Activated CD4-positive, alpha-beta T cell treated with anti-CD3 and anti-CD28 coated beads for 36 hours (primary cell): ENCODE data around the gene TSPAN9. TPM values are rescaled to one million over a fixed set of nuclear protein-coding genes. Genes with fewer than 3 reads are reported as not detected.
A peak's percentile ranks its signal among the peaks of the same experiment; 100 is the strongest.

Source experiments
- ATAC-seq: fragments of 200-7000 bp; cut with Tn5 transposase; one replicate; pipeline ENCODE4 v1.10.0; 2021; ENCODE audit warnings: mild to moderate bottlenecking, moderate library complexity
- CTCF ChIA-PET: fragments of 350-600 bp; sonication (Branson Sonifier 250); formaldehyde crosslinking; loops from one replicate; lab custom pipeline; 2021; ENCODE audit warnings: antibody characterized with exemption; lab: Charles Lee
- POLR2A ChIA-PET: fragments of 350-600 bp; sonication (Branson Sonifier 250); formaldehyde crosslinking; loops from one replicate; lab custom pipeline; 2021; ENCODE audit warnings: antibody characterized with exemption, inconsistent platforms; lab: Charles Lee
- DNase-seq: peaks from one replicate; pipeline ENCODE4 v3.0.0-alpha.2; 2020
- H3K27ac Mint-ChIP-seq: one replicate; pipeline ENCODE4 v1.8.0; 2021; ENCODE audit warnings: mixed read lengths
- H3K27me3 Mint-ChIP-seq: one replicate; pipeline ENCODE4 v1.8.0; 2021; ENCODE audit warnings: mixed read lengths
- H3K36me3 Mint-ChIP-seq: one replicate; pipeline ENCODE4 v1.8.0; 2021; ENCODE audit warnings: low read depth, mixed read lengths
- H3K4me1 Mint-ChIP-seq: one replicate; pipeline ENCODE4 v1.8.0; 2021; ENCODE audit warnings: mixed read lengths
- H3K4me3 Mint-ChIP-seq: one replicate; pipeline ENCODE4 v1.8.0; 2021; ENCODE audit warnings: mild to moderate bottlenecking, moderate library complexity, mixed read lengths
- H3K9me3 Mint-ChIP-seq: one replicate; pipeline ENCODE4 v1.8.0; 2021; ENCODE audit warnings: low read depth, mixed read lengths
- intact Hi-C, 2 experiments: fragments of 100-400 bp; cut with DNase I in 1 of 2; cut with micrococcal nuclease in 1 of 2; formaldehyde crosslinking; loops; one replicate each; pipeline versions ENCODE4 v1.14.2 to v1.15.1; 2022 to 2024; cut with DNase I, micrococcal nuclease
- total RNA-seq, 2 experiments: library from RNA; stranded (reverse); gene quantifications; one replicate each; pipeline ENCODE4 v1.2.3, GENCODE V29; 2021

TSPAN9 gene
- total RNA-seq, 2 experiments from 2014 or later: 0.82 to 1.3 TPM

DNA sequence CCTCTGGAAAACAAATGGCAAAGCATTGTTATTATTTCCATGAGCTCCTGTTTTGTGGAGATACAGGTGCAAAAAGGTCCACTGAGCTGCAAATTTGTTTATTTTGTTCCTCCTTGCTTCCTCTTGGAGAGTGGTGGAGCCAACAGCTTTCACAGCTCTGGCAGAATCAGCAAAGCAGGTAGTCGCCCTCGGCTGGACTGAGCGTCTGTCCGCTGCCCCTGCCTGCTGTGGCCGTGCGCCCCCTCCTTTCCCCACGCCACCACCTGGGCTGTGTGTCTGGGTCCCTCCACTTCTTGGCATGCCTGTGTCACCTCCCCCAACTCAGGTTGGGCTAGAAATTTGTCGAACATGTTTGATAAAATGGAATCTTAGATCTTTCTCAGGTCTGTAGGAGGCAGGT is 188.2 kb downstream of the TSPAN9 start:
- H3K36me3 Mint-ChIP-seq: no peaks in the 10 kb centered on the region
- intact Hi-C loops: no loop called here
- no peaks in the 10 kb centered on the region for H3K4me1 Mint-ChIP-seq
- no peaks in the 10 kb centered on the region for H3K9me3 Mint-ChIP-seq
- POLR2A ChIA-PET: no interaction called here
- CTCF ChIA-PET: interaction anchor here (2.0 kb wide), 1 partner anchor 10 kb away, joined by 14 read pairs; no protein-coding TSS in a partner anchor
- peaks cover 2% of the 10 kb centered on the region for H3K27me3 Mint-ChIP-seq
- no peak overlapping the region for H3K4me3 Mint-ChIP-seq
- ATAC-seq (no peak), DNase-seq (no peak)
- H3K27ac Mint-ChIP-seq: no peak overlapping the region

DNA sequence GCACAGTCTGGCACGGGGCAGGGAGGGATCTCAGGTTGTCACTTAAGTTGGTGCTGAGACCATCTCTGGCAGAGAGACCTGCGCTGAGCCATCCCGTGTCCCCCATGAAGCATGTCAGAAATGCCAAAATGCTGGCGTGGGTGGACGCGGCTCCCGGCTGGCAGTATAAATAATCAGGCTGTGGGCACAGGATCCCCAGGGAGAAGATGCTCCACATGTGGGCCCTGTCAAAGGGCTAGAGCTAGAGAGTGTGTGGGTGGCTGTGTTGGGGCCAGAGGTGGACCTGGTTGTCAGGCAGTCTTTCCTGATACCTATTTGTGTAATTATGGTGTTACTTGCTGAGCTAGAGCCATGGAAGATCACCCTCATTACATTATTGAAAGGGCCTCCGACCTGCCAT is 189.5 kb downstream of the TSPAN9 start:
- no peak overlapping the region for H3K27ac Mint-ChIP-seq

GRCh38 chr12:3267690-3268089 is 190.5 kb downstream of the TSPAN9 start:
- H3K9me3 Mint-ChIP-seq: no peaks in the 10 kb centered on the region
- intact Hi-C loops: no loop called here
- H3K36me3 Mint-ChIP-seq: no peaks in the 10 kb centered on the region
- peaks cover 2% of the 10 kb centered on the region for H3K27me3 Mint-ChIP-seq
- no peak for ATAC-seq
- ChIA-PET POLR2A (no interaction called here), CTCF (interaction anchor here (1.1 to 1.4 kb wide), 2 partner anchors 71 to 135 kb away, joined by 3 to 7 read pairs; no protein-coding TSS in a partner anchor)
- H3K27ac Mint-ChIP-seq: no peak overlapping the region
- no peak for DNase-seq
- no peaks in the 10 kb centered on the region for H3K4me1 Mint-ChIP-seq
- H3K4me3 Mint-ChIP-seq: no peak overlapping the region

More for the DNA sequence above, 189.5 kb downstream of the TSPAN9 start:
- intact Hi-C loops: no loop called here
- ATAC-seq (no peak), DNase-seq (no peak)
- ChIA-PET CTCF (interaction anchor here (0.6 to 2.0 kb wide), 4 partner anchors 9 to 404 kb away, joined by 3 to 14 read pairs (median 5); no protein-coding TSS in a partner anchor), POLR2A (no interaction called here)
- Mint-ChIP-seq H3K36me3 (no peaks in the 10 kb centered on the region), H3K9me3 (no peaks in the 10 kb centered on the region), H3K27me3 (peaks cover 2% of the 10 kb centered on the region), H3K4me1 (no peaks in the 10 kb centered on the region), H3K4me3 (no peak overlapping the region)

DNA sequence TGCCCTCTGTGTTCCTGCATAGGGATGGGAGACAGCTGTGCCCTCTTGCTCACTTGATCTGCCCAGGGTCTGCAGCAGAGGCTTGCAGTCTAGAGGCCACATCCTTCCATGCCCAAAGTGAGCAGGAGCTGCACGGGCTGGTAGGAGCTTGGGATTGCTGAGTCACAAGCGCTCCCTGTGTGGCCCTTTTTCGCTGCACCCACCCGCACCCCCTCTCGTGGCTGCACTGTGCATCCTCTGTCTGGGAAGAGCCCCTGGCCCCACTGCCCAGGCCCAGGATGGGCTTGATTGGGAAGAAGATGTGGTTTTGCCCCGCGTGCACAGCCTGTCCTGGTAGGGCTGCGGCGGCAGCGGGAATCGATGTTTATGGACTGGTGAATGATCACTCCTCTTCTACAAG is 192.4 kb downstream of the TSPAN9 start:
- DNase-seq (no peak), ATAC-seq (no peak)
- Mint-ChIP-seq H3K27ac (no peak overlapping the region), H3K27me3 (peaks cover 2% of the 10 kb centered on the region), H3K4me1 (no peaks in the 10 kb centered on the region), H3K9me3 (no peaks in the 10 kb centered on the region), H3K4me3 (no peak overlapping the region), H3K36me3 (no peaks in the 10 kb centered on the region)
- CTCF ChIA-PET: no interaction called here
- intact Hi-C loops: no loop called here
- POLR2A ChIA-PET: no interaction called here

GRCh38 chr12:3271146-3271545 is 194.0 kb downstream of the TSPAN9 start:
- Mint-ChIP-seq H3K27me3 (peaks cover 4% of the 10 kb centered on the region), H3K36me3 (no peaks in the 10 kb centered on the region), H3K4me3 (no peak overlapping the region), H3K27ac (no peak overlapping the region), H3K9me3 (no peaks in the 10 kb centered on the region), H3K4me1 (peaks cover 2% of the 10 kb centered on the region)
- DNase-seq (no peak), ATAC-seq (no peak)
- POLR2A ChIA-PET: no interaction called here
- CTCF ChIA-PET: interaction anchor here (0.6 to 0.7 kb wide), 2 partner anchors 432 to 689 kb away, joined by 3 read pairs; no protein-coding TSS in a partner anchor
- intact Hi-C loops: no loop called here

- Mint-ChIP-seq H3K4me1 (peaks cover 2% of the 10 kb centered on the region), H3K27me3 (peaks cover 9% of the 10 kb centered on the region), H3K27ac (no peak overlapping the region), H3K9me3 (no peaks in the 10 kb centered on the region), H3K36me3 (no peaks in the 10 kb centered on the region), H3K4me3 (no peak overlapping the region)
- ChIA-PET POLR2A (no interaction called here), CTCF (interaction anchor here (0.6 kb wide), 1 partner anchor 17 kb away, joined by 3 read pairs; no protein-coding TSS in a partner anchor)
- intact Hi-C loops: no loop called here
- no peak for DNase-seq
- ATAC-seq: no peak
These were observed 194.5 kb downstream of the TSPAN9 start for GRCh38 chr12:3271639-3272038.

GRCh38 chr12:3272958-3273357 is 195.8 kb downstream of the TSPAN9 start:
- ChIA-PET CTCF (interaction anchor here (7.2 kb wide), 1 partner anchor 136 kb away, joined by 101 read pairs; no protein-coding TSS in a partner anchor), POLR2A (no interaction called here)
- H3K4me1 Mint-ChIP-seq: peaks cover 2% of the 10 kb centered on the region
- H3K9me3 Mint-ChIP-seq: no peaks in the 10 kb centered on the region
- no peak for ATAC-seq
- peaks cover 9% of the 10 kb centered on the region for H3K27me3 Mint-ChIP-seq
- no peak overlapping the region for H3K27ac Mint-ChIP-seq
- H3K36me3 Mint-ChIP-seq: no peaks in the 10 kb centered on the region
- H3K4me3 Mint-ChIP-seq: no peak overlapping the region
- intact Hi-C loops: no loop called here
- DNase-seq: no peak

- intact Hi-C loops: no loop called here
- Mint-ChIP-seq H3K27me3 (peaks cover 9% of the 10 kb centered on the region), H3K4me3 (no peak overlapping the region), H3K4me1 (peaks cover 2% of the 10 kb centered on the region), H3K27ac (no peak overlapping the region), H3K36me3 (no peaks in the 10 kb centered on the region), H3K9me3 (no peaks in the 10 kb centered on the region)
- ATAC-seq (no peak), DNase-seq (no peak)
- CTCF ChIA-PET: interaction anchor here (7.2 kb wide), 1 partner anchor 137 kb away, joined by 101 read pairs; no protein-coding TSS in a partner anchor
- POLR2A ChIA-PET: no interaction called here
These were observed 196.3 kb downstream of the TSPAN9 start for GRCh38 chr12:3273409-3273853.

- Mint-ChIP-seq H3K36me3 (no peaks in the 10 kb centered on the region), H3K27ac (no peak overlapping the region), H3K4me1 (peaks cover 2% of the 10 kb centered on the region), H3K27me3 (peaks cover 8% of the 10 kb centered on the region), H3K4me3 (no peak overlapping the region), H3K9me3 (no peaks in the 10 kb centered on the region)
- ATAC-seq (no peak), DNase-seq (no peak)
- CTCF ChIA-PET: interaction anchor here (0.6 to 7.2 kb wide), 29 partner anchors 9 to 532 kb away, joined by 3 to 101 read pairs (median 6); no protein-coding TSS in a partner anchor
- intact Hi-C loops: loop anchor here (1.0 to 5.0 kb wide), 3 partner anchors 72 to 201 kb away; no protein-coding TSS in a partner anchor
- POLR2A ChIA-PET: no interaction called here
These were observed 197.5 kb downstream of the TSPAN9 start for GRCh38 chr12:3274664-3275063.

DNA sequence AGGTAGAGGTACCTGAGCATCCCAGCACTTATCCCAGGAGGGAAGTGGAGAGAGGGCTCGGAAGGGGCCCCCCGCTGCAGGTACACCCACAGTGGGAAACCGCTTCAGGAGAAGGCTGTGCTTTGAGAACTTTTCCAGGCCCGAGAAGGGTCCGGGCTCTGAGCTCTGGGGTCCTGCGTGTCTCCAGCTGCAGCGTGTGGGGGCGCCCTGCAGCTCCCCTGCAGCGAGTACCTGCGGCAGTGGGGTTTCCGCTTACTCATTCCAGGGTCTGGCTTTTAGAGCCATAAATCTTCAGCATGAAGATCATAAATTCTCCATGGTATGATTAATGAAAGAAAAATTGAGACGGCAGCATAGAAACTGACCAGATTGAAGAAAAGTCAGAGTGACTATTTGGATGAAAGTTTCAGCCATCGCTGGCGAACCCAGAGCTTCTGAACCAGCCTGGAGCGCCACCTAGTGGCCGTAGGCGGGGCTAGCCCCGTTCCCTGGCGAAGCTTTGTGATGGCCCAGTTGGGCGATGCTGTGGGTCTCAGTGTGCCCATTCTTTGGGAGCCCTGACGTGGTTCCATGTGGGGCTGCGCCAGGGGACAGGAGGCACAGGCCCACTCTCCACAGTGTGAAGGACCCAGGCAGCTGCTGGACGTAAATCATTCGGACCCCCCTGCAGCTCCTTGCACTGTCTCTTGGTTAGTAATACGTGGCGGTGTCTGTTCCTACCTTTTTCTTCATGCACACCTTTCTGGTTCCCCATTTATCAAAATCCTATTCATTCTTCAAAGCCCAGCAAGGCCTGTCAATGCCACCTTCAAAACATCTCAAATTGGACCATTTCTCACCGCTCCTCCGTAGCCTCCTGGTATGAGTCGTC is 198.2 kb downstream of the TSPAN9 start:
- Mint-ChIP-seq H3K4me1 (peaks cover 2% of the 10 kb centered on the region), H3K27ac (no peak overlapping the region), H3K36me3 (no peaks in the 10 kb centered on the region), H3K9me3 (no peaks in the 10 kb centered on the region), H3K27me3 (peaks cover 8% of the 10 kb centered on the region), H3K4me3 (no peak overlapping the region)
- DNase-seq (peak; percentile 87), ATAC-seq (peak; percentile 83)
- intact Hi-C loops: loop anchor here (1.0 to 5.0 kb wide), 3 partner anchors 73 to 202 kb away; no protein-coding TSS in a partner anchor
- CTCF ChIA-PET: interaction anchor here (0.6 to 7.2 kb wide), 51 partner anchors 9 to 898 kb away, joined by 3 to 101 read pairs (median 4); no protein-coding TSS in a partner anchor
- POLR2A ChIA-PET: interaction anchor here (0.5 kb wide), 1 partner anchor 414 kb away, joined by 7 read pairs; no protein-coding TSS in a partner anchor

DNA sequence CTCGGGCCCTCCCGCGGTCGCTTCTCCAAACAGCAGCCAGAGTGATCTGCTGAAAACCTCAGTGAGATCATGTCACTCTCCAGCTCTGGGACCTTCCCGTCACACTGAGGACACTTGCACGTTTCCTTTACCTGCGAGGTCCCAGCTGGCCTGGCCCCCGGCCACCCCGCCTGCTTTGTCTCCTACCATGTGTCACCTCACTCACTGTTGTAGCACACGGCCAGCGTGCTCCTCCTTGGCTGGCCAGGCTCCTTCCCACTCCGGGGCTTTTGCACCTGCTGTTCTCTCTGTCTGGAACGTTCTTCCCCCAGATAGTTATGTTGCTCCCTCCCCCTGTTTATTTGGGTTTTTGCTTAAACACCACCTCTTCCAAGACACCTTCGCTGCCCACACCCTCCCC is 199.0 kb downstream of the TSPAN9 start:
- H3K27ac Mint-ChIP-seq: no peak overlapping the region
- no peaks in the 10 kb centered on the region for H3K36me3 Mint-ChIP-seq
- no peak overlapping the region for H3K4me3 Mint-ChIP-seq
- intact Hi-C loops: loop anchor here in 1 of 2 experiments (5.0 kb wide), 1 partner anchor 74 kb away; no protein-coding TSS in a partner anchor
- peaks cover 2% of the 10 kb centered on the region for H3K4me1 Mint-ChIP-seq
- H3K9me3 Mint-ChIP-seq: no peaks in the 10 kb centered on the region
- DNase-seq: no peak
- CTCF ChIA-PET: interaction anchor here (0.6 to 7.2 kb wide), 18 partner anchors 10 to 202 kb away, joined by 3 to 101 read pairs (median 6); no protein-coding TSS in a partner anchor
- POLR2A ChIA-PET: no interaction called here
- no peak for ATAC-seq
- H3K27me3 Mint-ChIP-seq: peaks cover 8% of the 10 kb centered on the region
